MM.1S (cell line): ENCODE measurements around the gene DHX8.

Source experiments
- CTCF ChIP-seq: fragments of 300-600 bp; sonication (generic); IDR thresholded peaks from 2 replicates; pipeline ENCODE4 v1.5.1; 2016; ENCODE audit warnings: antibody characterized with exemption, low read length, mixed read lengths
- EZH2 ChIP-seq: fragments of 300-600 bp; sonication (generic); optimal IDR thresholded peaks from 2 replicates; pipeline ENCODE3; 2017; ENCODE audit warnings: low read depth, mild to moderate bottlenecking, antibody characterized with exemption, low read length, mixed read lengths

- TF ChIP-seq CTCF (no peak), EZH2 (no peak)
Measured at GRCh38 chr17:43547189-43547550, 63.4 kb downstream of the DHX8 start.
